Rectal smooth muscle tissue (tissue), 1 donor: Measurements from ENCODE around the gene RASD2.

Source experiments
- H3K27ac ChIP-seq: one replicate; pipeline ENCODE4 v1.7.0; 2013; ENCODE audit warnings: low read depth, low read length, inconsistent platforms
- H3K27me3 ChIP-seq: one replicate; pipeline ENCODE4 v1.7.0; 2013; ENCODE audit warnings: low read length; ENCODE audit not compliant: control insufficient read depth, insufficient read depth
- H3K36me3 ChIP-seq: one replicate; pipeline ENCODE4 v1.7.0; 2013; ENCODE audit warnings: low read length; ENCODE audit not compliant: control insufficient read depth, insufficient read depth
- H3K4me1 ChIP-seq: one replicate; pipeline ENCODE4 v1.7.0; 2013; ENCODE audit warnings: low read length; ENCODE audit not compliant: control insufficient read depth, insufficient read depth
- H3K4me3 ChIP-seq: one replicate; pipeline ENCODE4 v1.7.0; 2013; ENCODE audit warnings: low read length
- H3K9ac ChIP-seq: one replicate; pipeline ENCODE4 v1.7.0; 2013; ENCODE audit warnings: low read length

Gene RASD2

DNA sequence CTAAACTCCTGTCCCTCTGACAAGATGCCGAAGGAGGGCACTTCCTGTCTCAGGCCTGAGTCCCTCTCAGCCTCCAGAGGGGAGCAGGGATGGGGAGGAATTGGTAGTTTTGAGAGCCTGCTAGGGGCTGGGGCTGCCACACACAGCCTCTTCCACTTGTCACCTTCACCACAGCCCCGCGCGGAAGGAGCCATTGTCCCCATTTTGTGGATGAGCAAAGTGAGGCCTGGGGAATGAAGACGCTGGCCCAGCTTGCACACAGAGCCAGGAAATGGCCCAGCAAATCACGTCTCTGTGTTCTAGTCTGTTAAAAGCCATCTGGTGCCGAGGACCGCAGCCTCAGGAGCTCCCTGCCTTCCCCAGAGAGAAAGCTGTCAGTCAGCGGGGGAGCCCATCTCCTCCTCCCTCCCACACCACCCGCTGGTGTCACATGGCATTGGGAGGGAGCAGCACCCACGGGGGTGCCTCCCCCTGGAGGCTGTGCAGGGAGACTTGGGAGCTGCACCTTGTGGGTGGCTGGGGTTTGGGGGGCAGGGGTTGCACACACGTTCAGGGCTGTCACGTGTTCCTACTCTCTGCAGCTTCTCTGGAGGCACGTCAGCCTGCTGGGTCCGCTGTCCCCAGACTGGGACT, 34.6 kb downstream of the RASD2 start:
- Histone ChIP-seq H3K36me3 (no peaks in the 10 kb centered on the region), H3K4me3 (no peak overlapping the region), H3K27me3 (no peaks in the 10 kb centered on the region), H3K4me1 (no peaks in the 10 kb centered on the region), H3K27ac (no peak overlapping the region), H3K9ac (no peak overlapping the region)

DNA sequence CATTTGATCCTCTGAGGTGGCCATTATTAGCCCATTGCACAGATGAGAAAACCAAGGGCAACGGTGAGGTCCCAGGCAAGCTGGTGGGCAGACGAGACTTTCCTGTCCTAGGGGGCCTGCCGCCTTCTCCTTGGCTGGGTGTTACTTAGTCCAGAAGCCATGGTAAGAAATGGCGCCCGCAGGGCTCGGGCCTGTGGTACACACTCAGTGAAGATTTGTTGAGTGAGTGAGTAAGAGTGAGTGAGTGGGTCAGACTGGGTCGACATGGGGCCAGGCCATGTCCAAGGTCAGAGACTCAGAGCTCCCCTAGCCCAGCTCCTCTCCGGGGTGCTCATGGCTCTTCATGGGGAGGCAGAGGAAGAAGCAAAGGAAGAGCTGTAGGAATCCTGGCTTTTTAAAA, 36.0 kb downstream of the RASD2 start:
- no peaks in the 10 kb centered on the region for H3K27me3 ChIP-seq
- no peaks in the 10 kb centered on the region for H3K36me3 ChIP-seq
- H3K4me1 ChIP-seq, result peaks cover 2% of the 10 kb centered on the region
- no peak overlapping the region for H3K27ac ChIP-seq
- H3K9ac ChIP-seq, result no peak overlapping the region
- H3K4me3 ChIP-seq, result no peak overlapping the region

DNA sequence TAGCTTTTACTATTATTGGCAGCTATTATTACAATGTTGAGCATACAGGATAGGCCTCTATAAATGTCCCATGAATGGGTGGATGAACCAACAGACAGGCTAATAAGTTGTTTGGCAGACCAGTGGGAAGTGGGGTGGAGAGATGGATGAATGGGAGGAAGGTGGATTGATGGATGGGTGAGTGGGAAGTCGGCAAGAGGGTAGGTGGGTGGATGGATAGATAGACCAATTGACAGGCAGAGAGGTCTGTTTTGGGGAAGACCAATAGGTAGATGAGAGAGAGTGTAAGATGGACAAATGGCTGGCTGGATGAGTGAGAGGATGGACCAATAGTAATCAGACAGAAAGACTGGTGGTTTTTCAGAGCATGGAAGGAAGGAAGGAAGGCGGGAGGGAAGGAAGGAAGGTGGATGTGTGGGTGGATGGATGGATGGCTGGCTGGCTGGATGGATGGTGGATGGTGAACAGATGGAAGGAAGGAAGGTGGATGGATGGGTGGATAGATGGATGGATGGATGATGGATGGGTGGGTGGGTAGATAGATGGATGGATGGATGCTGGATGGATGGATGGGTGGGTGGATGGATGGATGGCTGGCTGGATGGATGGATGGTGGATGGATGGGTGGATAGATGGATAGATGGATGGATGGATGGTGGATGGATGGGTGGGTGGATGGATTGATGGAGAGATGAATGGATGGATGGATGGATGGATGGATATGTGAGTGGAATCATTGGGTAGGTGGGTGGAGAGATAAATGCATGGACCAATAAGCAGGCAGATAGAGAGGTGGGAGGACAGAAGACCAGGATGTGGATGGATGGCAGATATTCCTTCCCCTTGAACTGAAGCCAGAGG, 37.4 kb downstream of the RASD2 start:
- Histone ChIP-seq H3K4me3 (no peak overlapping the region), H3K27ac (no peak overlapping the region), H3K36me3 (no peaks in the 10 kb centered on the region), H3K9ac (no peak overlapping the region), H3K27me3 (no peaks in the 10 kb centered on the region), H3K4me1 (peaks cover 11% of the 10 kb centered on the region)

DNA sequence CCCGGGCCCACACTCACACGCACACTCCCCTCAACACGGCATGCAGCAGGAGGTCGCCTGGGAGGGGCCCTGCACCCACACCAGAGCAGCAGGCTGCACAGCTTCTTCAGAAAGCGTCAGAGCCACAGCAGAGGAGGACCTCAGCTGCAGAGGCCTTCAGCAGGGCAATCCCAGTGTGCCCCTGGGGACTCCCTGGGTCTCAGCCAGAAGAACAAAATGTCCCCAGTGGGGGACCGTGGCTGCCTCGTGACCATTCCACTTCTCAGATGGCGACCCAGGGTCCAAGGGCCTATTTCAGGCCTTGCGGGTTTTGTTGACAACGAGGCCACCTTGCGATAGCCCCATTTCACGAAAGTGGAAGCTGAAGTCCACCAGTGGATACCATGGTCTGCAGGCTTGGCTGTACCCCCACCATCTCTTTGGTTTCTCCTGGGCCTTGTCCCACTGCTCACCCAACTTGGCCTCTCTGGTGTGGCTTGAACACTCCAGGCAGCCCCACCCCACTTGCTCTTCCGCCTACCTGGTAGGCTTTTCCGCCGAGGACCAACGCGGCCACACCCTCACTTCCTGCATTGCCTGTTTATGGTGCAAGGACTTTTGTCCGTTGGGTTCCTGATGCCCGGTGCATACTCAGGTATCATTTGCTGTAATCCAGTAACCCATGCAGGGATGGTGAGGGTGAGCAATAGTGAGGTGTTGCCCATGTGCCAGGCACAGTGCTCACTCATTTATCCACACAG, 38.4 kb downstream of the RASD2 start:
- no peak overlapping the region for H3K4me3 ChIP-seq
- H3K9ac ChIP-seq, result no peak overlapping the region
- H3K4me1 ChIP-seq, result peaks cover 11% of the 10 kb centered on the region
- H3K36me3 ChIP-seq, result no peaks in the 10 kb centered on the region
- H3K27ac ChIP-seq, result no peak overlapping the region
- H3K27me3 ChIP-seq, result no peaks in the 10 kb centered on the region

DNA sequence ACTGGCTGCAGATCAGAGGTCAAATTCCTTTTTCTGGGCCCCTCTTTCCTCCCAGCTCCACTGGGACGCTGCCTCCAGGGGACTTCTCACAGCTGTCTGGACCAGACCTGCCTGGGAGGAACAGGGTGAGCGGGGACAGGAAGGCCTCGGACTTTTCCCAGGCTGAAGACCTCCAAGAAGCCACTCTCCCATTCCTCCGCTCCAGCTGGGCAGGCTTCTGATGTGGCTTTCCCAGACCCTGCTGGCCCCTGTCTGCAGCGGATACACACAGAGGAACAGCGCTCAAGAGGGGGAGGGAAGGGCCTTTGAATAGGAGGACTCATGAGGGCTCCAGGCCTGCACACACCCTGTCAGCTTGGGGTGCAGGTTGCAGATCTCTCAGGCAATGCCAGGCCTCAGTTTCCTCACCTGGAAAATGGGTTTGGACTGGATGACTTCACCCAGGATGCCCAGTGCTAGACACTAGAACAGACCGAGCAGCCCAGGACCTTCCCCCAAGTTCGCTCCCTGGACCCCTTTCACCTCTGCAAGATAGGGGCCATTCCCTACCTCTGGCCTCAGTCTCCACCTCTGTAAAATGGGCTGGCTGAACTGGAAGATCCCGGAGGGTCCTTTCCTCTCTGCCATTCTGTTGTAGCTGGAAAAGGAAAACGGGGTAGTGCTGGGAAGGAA, 39.9 kb downstream of the RASD2 start:
- peaks cover 11% of the 10 kb centered on the region for H3K4me1 ChIP-seq
- no peak overlapping the region for H3K9ac ChIP-seq
- H3K36me3 ChIP-seq, result no peaks in the 10 kb centered on the region
- H3K4me3 ChIP-seq, result no peak overlapping the region
- H3K27me3 ChIP-seq, result no peaks in the 10 kb centered on the region
- no peak overlapping the region for H3K27ac ChIP-seq

DNA sequence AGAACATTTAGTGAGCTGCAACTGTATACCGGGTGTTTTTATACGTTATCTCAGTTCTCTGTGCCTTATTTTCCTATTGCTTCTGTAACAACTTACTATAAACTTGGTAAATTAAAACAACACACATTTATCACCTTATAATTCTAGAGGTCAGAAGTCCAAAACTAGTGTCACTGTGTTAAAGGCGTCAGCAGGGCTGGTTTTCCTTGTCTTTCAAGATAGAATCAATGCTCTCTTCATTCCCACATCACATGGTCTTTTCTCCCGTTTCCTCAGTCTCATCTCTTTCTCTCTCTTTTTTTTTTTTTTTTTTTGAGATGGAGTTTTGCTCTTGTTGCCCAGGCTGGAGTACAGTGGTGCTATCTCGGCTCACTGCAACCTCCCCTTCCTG, 40.4 kb downstream of the RASD2 start:
- no peak overlapping the region for H3K9ac ChIP-seq
- no peaks in the 10 kb centered on the region for H3K27me3 ChIP-seq
- H3K4me3 ChIP-seq, result no peak overlapping the region
- peaks cover 11% of the 10 kb centered on the region for H3K4me1 ChIP-seq
- no peaks in the 10 kb centered on the region for H3K36me3 ChIP-seq
- H3K27ac ChIP-seq, result no peak overlapping the region

DNA sequence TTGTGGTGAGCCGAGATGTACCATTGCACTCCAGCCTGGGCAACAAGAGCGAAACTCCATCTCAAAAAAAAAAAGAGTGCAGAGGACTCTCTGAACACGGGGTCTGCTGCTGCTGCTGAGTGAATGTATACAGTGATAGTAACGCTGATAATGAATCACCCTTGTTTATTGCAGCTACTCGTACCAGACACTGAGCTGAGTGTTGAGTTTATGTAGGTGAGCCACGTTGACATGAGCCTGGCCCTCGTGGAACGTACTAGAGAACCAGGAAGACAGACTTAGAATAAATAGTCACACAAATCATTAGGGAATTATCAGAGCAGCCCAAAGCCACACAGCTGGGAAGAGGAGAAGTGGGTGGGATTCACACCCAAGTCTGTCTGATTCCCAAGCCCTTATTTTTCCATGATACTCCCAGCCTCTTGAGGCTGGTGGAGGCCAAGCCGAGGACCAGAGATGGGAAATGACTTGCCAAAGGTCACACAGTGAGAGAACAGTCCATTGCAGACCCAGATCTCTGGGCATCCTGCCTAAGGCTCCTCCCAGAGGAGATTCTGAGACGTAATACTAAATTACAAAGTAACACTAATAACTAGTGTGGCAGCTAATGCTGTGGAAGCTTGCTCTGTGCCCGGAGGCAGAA, 41.7 kb downstream of the RASD2 start:
- H3K4me1 ChIP-seq, result peaks cover 14% of the 10 kb centered on the region
- H3K27me3 ChIP-seq, result no peaks in the 10 kb centered on the region
- no peak overlapping the region for H3K9ac ChIP-seq
- H3K4me3 ChIP-seq, result no peak overlapping the region
- peak overlapping the region; percentile 77 for H3K27ac ChIP-seq
- H3K36me3 ChIP-seq, result no peaks in the 10 kb centered on the region

DNA sequence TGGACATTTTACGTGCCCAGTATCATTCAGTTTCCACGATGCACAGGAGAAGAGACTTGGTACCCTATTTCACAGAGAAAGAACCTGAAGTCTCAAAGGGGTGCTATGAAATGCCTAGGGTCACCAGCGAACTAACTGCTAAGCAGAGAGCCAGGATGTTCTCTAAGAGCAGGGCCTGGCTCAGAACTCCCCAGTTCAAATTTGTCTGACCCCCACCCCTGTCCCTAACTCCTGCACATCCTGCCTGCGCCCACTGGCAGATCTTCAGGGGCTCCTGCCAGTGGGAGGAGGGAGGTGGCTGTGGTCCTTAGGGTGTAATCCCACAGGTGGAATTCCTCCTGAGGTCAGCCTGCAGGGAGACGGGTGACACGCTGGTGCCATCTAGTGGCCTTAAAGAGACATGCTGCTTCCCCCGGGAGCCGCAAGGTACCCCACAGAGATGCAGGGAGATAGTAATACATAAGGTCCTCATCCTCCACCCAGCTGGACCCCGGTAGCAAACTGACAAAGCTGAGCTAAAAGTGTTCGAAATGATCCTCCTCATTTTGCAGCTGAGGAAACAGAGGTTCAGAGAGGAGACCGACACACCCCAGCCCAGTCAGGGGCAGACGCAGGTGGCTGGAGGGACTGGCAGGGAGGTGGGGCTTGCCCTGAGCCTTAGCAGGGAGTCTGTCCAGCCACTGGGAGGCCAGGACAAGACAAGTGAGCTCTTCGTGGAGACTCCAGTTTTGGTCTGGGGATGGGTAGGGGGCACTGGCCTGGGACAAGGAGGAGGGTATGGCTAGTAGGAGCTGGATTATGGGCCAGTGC, 42.4 kb downstream of the RASD2 start:
- H3K4me3 ChIP-seq, result no peak overlapping the region
- peaks cover 21% of the 10 kb centered on the region for H3K4me1 ChIP-seq
- no peaks in the 10 kb centered on the region for H3K36me3 ChIP-seq
- H3K9ac ChIP-seq, result no peak overlapping the region
- no peaks in the 10 kb centered on the region for H3K27me3 ChIP-seq
- peak overlapping the region; percentile 77 for H3K27ac ChIP-seq

DNA sequence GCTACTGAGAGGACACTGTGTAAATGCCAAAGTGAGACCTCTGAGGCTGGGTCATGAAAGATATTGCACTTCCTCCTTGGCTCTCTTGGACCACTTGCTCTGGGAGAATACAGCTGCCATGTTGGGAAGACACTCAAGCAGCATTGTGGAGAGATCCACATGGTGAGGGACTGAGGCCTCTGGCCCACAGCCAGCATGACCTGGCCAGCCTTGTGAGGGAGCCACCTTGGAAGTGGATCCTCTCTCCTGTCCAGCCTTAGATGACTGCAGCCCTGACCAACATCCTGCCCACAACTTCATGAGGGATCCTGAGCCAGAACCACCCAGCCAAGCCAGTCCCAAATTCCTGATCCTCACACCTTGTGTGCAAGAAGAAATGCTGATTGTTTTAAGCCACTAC, 46.1 kb downstream of the RASD2 start:
- H3K27me3 ChIP-seq, result no peaks in the 10 kb centered on the region
- no peak overlapping the region for H3K4me3 ChIP-seq
- H3K36me3 ChIP-seq, result no peaks in the 10 kb centered on the region
- H3K9ac ChIP-seq, result no peak overlapping the region
- H3K27ac ChIP-seq, result no peak overlapping the region
- peaks cover 17% of the 10 kb centered on the region for H3K4me1 ChIP-seq

DNA sequence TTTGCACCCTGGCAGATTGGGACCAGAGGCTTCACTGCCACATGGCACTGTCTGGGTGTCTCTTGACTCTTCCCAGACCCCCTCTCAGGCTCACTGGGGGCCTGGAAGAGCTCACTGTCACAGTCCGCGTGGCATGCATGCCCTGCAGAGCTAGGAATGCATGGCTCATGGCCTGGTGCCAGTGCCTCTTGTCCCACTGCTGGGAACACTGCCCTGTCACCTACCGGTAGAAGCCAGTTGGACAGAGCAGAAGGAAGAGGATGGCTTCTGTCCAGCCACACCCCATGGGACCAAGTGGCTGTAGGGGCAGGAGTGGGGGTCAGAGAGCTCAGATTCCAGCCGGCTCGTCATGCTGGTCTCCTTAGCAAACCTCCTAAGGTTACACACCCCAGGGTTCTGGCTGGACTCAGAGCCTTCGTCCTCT, 46.8 kb downstream of the RASD2 start:
- Histone ChIP-seq H3K4me3 (no peak overlapping the region), H3K27me3 (no peaks in the 10 kb centered on the region), H3K27ac (peak overlapping the region; percentile 18), H3K9ac (no peak overlapping the region), H3K4me1 (peaks cover 19% of the 10 kb centered on the region), H3K36me3 (no peaks in the 10 kb centered on the region)

DNA sequence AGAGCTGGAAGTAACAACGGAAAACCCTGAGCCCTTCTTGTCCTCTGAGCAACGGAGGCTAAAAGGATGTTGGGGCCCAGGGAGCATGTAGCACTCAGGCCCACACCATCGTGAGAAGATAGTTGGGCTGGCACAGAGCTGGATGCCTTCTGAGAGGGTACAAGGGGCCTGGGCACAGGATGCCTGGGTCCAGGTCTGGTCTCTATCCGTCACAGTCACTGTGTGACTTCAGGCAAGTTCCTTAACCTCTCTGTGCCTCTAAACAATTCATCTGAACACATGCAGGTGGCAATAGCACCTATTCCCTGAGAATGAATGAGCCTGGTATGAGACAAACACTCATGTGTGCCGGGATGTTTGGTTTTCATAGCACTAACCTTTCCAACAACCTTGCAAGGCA, 47.3 kb downstream of the RASD2 start:
- peaks cover 16% of the 10 kb centered on the region for H3K4me1 ChIP-seq
- no peak overlapping the region for H3K9ac ChIP-seq
- peak overlapping the region; percentile 18 for H3K27ac ChIP-seq
- no peaks in the 10 kb centered on the region for H3K27me3 ChIP-seq
- H3K4me3 ChIP-seq, result no peak overlapping the region
- H3K36me3 ChIP-seq, result no peaks in the 10 kb centered on the region
